Mesenchymal stem cell (in vitro differentiated cells and primary cell): ENCODE results near the gene SLC15A1.

Experiments used
- DNase-seq: peaks from one replicate; pipeline ENCODE4 v3.0.0-alpha.2; 2013
- H2AFZ ChIP-seq: one replicate; pipeline ENCODE4 v1.6.1; 2013; ENCODE audit warnings: low read depth, mild to moderate bottlenecking, control low read depth, inconsistent platforms, low read length, moderate library complexity
- H2AK5ac ChIP-seq: 2 replicates; pipeline ENCODE4 v1.6.1; 2013; ENCODE audit warnings: low read length, moderate library complexity, mild to moderate bottlenecking, inconsistent platforms; ENCODE audit not compliant: severe bottlenecking
- H2BK120ac ChIP-seq: one replicate; pipeline ENCODE4 v1.6.1; 2013; ENCODE audit warnings: low read depth, mild to moderate bottlenecking, inconsistent platforms, low read length, moderate library complexity
- H2BK12ac ChIP-seq, 2 experiments: one replicate each; pipeline ENCODE4 v1.6.1; 2013; ENCODE audit warnings: inconsistent platforms in 2 of 2, low read length in 2 of 2, mild to moderate bottlenecking in 2 of 2, moderate library complexity in 2 of 2, control low read depth in 1 of 2
- H2BK15ac ChIP-seq: one replicate; pipeline ENCODE4 v1.6.1; 2013; ENCODE audit warnings: mild to moderate bottlenecking, low read depth, inconsistent platforms; ENCODE audit not compliant: poor library complexity, severe bottlenecking
- H2BK5ac ChIP-seq: 2 replicates; pipeline ENCODE4 v1.6.1; 2013; ENCODE audit warnings: low read depth, mild to moderate bottlenecking, low read length, control low read depth, inconsistent platforms; ENCODE audit not compliant: poor library complexity, severe bottlenecking
- H3K14ac ChIP-seq, 2 experiments: one replicate each; pipeline ENCODE4 v1.6.1; 2013; ENCODE audit warnings: inconsistent platforms in 2 of 2, low read length in 2 of 2, control low read depth in 1 of 2, mild to moderate bottlenecking in 1 of 2, moderate library complexity in 1 of 2
- H3K18ac ChIP-seq, 2 experiments: one replicate each; pipeline ENCODE4 v1.6.1; 2013; ENCODE audit warnings: inconsistent platforms in 2 of 2, low read length in 2 of 2, control low read depth in 1 of 2, low read depth in 1 of 2, mild to moderate bottlenecking in 1 of 2
- H3K23ac ChIP-seq, 2 experiments: one replicate each; pipeline ENCODE4 v1.6.1; 2013; ENCODE audit warnings: inconsistent platforms in 2 of 2, low read length in 2 of 2, mild to moderate bottlenecking in 2 of 2, moderate library complexity in 2 of 2, control low read depth in 1 of 2
- H3K27ac ChIP-seq: 2 replicates; pipeline ENCODE4 v1.5.1; 2013; ENCODE audit warnings: mild to moderate bottlenecking, moderate library complexity, low read length, control low read depth, inconsistent platforms; ENCODE audit not compliant: poor library complexity, severe bottlenecking
- H3K27me3 ChIP-seq, 2 experiments: 2 replicates each; pipeline versions ENCODE4 v1.6.1 to v1.7.0; 2013; ENCODE audit warnings: low read length in 2 of 2, mild to moderate bottlenecking in 2 of 2, moderate library complexity in 2 of 2, control low read depth in 1 of 2, inconsistent platforms in 1 of 2; ENCODE audit not compliant: control insufficient read depth in 1 of 2, insufficient read depth in 1 of 2
- H3K36me3 ChIP-seq, 2 experiments: 2 replicates each; pipeline versions ENCODE4 v1.6.1 to v1.7.0; 2013; ENCODE audit warnings: low read length in 2 of 2, control low read depth in 1 of 2, inconsistent platforms in 1 of 2, low read depth in 1 of 2, mild to moderate bottlenecking in 1 of 2; ENCODE audit not compliant: insufficient read depth in 2 of 2, control insufficient read depth in 1 of 2
- H3K4ac ChIP-seq, 2 experiments: one replicate each; pipeline ENCODE4 v1.6.1; 2013; ENCODE audit warnings: inconsistent platforms in 2 of 2, low read length in 2 of 2, mild to moderate bottlenecking in 2 of 2, moderate library complexity in 2 of 2, control low read depth in 1 of 2, low read depth in 1 of 2
- H3K4me1 ChIP-seq: 2 replicates; pipeline ENCODE4 v1.6.1; 2013; ENCODE audit warnings: low read depth, low read length, control low read depth; ENCODE audit not compliant: control insufficient read depth, insufficient read depth
- H3K4me2 ChIP-seq: 2 replicates; pipeline ENCODE4 v1.6.1; 2013; ENCODE audit warnings: low read length, mild to moderate bottlenecking, inconsistent platforms; ENCODE audit not compliant: poor library complexity, severe bottlenecking
- H3K4me3 ChIP-seq, 2 experiments: 2 replicates each; pipeline versions ENCODE4 v1.5.1 to v1.7.0; 2013; ENCODE audit warnings: low read length in 2 of 2, mild to moderate bottlenecking in 2 of 2, control low read depth in 1 of 2, low read depth in 1 of 2; ENCODE audit not compliant: insufficient read depth in 1 of 2
- H3K79me1 ChIP-seq: replicated peaks from 2 replicates; pipeline ENCODE4 v1.6.1; 2013; ENCODE audit warnings: mild to moderate bottlenecking, control low read depth, low read length, inconsistent platforms; ENCODE audit not compliant: poor library complexity, severe bottlenecking
- H3K9ac ChIP-seq: 2 replicates; pipeline ENCODE4 v1.7.0; 2013; ENCODE audit warnings: mild to moderate bottlenecking, low read length, moderate library complexity
- H3K9me3 ChIP-seq: 2 replicates; pipeline ENCODE4 v1.7.0; 2013; ENCODE audit warnings: mild to moderate bottlenecking, low read length; ENCODE audit not compliant: control insufficient read depth
- H4K8ac ChIP-seq: one replicate; pipeline ENCODE4 v1.6.1; 2013; ENCODE audit warnings: inconsistent platforms, mild to moderate bottlenecking, low read length, moderate library complexity
- H4K91ac ChIP-seq: one replicate; pipeline ENCODE4 v1.6.1; 2013; ENCODE audit warnings: mild to moderate bottlenecking, low read length, inconsistent platforms
- WGBS: methylation state at CpG from one replicate; pipeline ENCODE4 v1.1.7; 2013; ENCODE audit warnings: mixed read lengths; 5-methylcytosine and 5-hydroxymethylcytosine counted together

The SLC15A1 gene

DNA sequence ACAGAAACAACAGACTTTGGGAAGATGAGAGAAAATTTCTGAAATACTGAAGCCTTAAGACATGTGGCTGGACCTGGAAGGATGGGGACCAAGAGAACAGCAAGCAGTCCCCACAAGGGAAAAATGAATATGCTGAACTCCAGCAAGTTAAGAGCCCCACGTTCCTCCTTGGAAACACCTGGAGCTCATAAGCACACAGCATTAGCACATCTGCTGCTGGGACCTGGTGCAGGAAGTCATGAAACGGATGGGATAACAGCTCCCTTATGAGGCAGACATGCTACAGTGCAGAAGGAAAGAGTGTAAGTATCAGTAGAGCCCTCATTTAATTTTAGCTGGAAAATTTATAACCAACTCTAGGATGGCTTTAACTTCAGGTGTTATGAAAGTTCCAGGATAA, 67.3 kb downstream of the SLC15A1 start:
- 71% methylated on average over 2 of the region's 2 CpGs for WGBS
- H3K27ac ChIP-seq, result no peak overlapping the region
- H3K4me1 ChIP-seq, result no peaks in the 10 kb centered on the region
- no peak overlapping the region for H2BK15ac ChIP-seq
- no peak overlapping the region for H2AK5ac ChIP-seq
- H2BK12ac ChIP-seq, result no peak overlapping the region
- no peak overlapping the region for H2BK120ac ChIP-seq
- no peak overlapping the region for H3K14ac ChIP-seq
- no peak overlapping the region for H3K9ac ChIP-seq
- H2BK5ac ChIP-seq, result no peak overlapping the region
- H3K4me3 ChIP-seq, result no peak overlapping the region
- H3K9me3 ChIP-seq, result no peaks in the 10 kb centered on the region
- H3K23ac ChIP-seq, result no peak overlapping the region
- no peak overlapping the region for H2AFZ ChIP-seq
- no peaks in the 10 kb centered on the region for H3K79me1 ChIP-seq
- no peak overlapping the region for H3K4me2 ChIP-seq
- H3K4ac ChIP-seq, result no peak overlapping the region
- H4K8ac ChIP-seq, result no peak overlapping the region
- H3K18ac ChIP-seq, result no peak overlapping the region
- DNase-seq, result no peak
- H3K36me3 ChIP-seq, result no peaks in the 10 kb centered on the region
- H3K27me3 ChIP-seq, result peaks cover 0 to 36% of the 10 kb centered on the region in 2 experiments
- no peak overlapping the region for H4K91ac ChIP-seq

DNA sequence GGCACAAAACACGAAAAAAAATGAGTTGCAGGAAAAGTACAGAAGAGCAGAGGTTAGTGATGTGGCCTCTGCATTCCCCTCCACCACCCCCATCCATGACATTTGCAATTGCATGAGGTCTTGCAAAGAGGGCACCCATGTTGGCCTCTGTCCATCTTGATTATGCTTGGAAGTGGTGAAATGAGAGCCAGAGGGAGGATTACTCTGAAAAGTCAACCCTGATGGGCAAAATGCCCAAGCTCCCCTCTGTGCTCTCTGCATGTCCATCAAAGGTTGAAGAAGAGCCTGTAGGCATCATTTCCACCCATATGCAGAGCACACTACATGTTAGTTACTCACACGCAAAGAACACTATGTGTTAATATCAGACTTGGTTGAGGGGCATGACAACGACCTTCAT, 71.4 kb downstream of the SLC15A1 start:
- no peak overlapping the region for H3K4me2 ChIP-seq
- 93% methylated on average over 2 of the region's 3 CpGs for WGBS
- H3K9ac ChIP-seq, result no peak overlapping the region
- no peak overlapping the region for H2BK5ac ChIP-seq
- H3K36me3 ChIP-seq, result no peaks in the 10 kb centered on the region
- no peak overlapping the region for H2AFZ ChIP-seq
- peaks cover 0 to 18% of the 10 kb centered on the region in 2 experiments for H3K27me3 ChIP-seq
- no peak overlapping the region for H4K8ac ChIP-seq
- no peaks in the 10 kb centered on the region for H3K9me3 ChIP-seq
- no peak overlapping the region for H3K4ac ChIP-seq
- H2BK120ac ChIP-seq, result no peak overlapping the region
- H3K14ac ChIP-seq, result no peak overlapping the region
- H3K27ac ChIP-seq, result no peak overlapping the region
- H2BK12ac ChIP-seq, result no peak overlapping the region
- no peak overlapping the region for H3K18ac ChIP-seq
- no peaks in the 10 kb centered on the region for H3K79me1 ChIP-seq
- no peak overlapping the region for H4K91ac ChIP-seq
- H3K4me3 ChIP-seq, result no peak overlapping the region
- no peak overlapping the region for H3K23ac ChIP-seq
- H3K4me1 ChIP-seq, result peaks cover 3% of the 10 kb centered on the region
- no peak overlapping the region for H2BK15ac ChIP-seq
- no peak overlapping the region for H2AK5ac ChIP-seq
- no peak for DNase-seq

DNA sequence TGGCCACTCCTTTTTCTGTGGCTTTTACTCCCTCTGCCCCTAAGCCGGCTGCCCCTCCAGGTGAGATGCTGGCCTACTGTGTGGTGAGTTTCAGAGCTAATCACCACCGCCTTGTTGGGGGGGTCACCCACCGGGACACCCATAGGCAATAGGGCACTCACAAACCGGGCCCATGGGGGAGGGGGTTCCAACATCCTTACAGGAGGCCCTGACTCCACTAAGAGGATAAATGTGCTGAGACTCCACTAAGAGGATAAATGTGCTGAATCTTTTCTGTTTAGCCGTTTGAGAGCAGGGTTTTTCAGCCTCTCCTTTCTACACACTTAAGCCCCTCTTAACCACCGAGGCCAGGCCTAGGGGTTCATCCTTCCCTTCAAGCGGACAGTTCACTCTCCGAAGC, 73.7 kb downstream of the SLC15A1 start:
- no peak overlapping the region for H3K14ac ChIP-seq
- no peak overlapping the region for H2BK5ac ChIP-seq
- no peak overlapping the region for H2BK15ac ChIP-seq
- no peak overlapping the region for H3K27ac ChIP-seq
- H2AK5ac ChIP-seq, result no peak overlapping the region
- peaks cover 5% of the 10 kb centered on the region for H3K4me1 ChIP-seq
- H3K4me2 ChIP-seq, result no peak overlapping the region
- H3K23ac ChIP-seq, result no peak overlapping the region
- H3K18ac ChIP-seq, result no peak overlapping the region
- H3K9ac ChIP-seq, result no peak overlapping the region
- no peak overlapping the region for H2BK12ac ChIP-seq
- no peak overlapping the region for H2AFZ ChIP-seq
- H3K4me3 ChIP-seq, result no peak overlapping the region
- no peaks in the 10 kb centered on the region for H3K9me3 ChIP-seq
- H3K27me3 ChIP-seq, result peaks cover 3 to 7% of the 10 kb centered on the region in 2 experiments
- no peaks in the 10 kb centered on the region for H3K79me1 ChIP-seq
- H3K4ac ChIP-seq, result no peak overlapping the region
- no peak overlapping the region for H4K8ac ChIP-seq
- H4K91ac ChIP-seq, result no peak overlapping the region
- H2BK120ac ChIP-seq, result no peak overlapping the region
- no peak for DNase-seq
- 92% methylated on average over 8 of the region's 8 CpGs for WGBS
- H3K36me3 ChIP-seq, result no peaks in the 10 kb centered on the region

DNA sequence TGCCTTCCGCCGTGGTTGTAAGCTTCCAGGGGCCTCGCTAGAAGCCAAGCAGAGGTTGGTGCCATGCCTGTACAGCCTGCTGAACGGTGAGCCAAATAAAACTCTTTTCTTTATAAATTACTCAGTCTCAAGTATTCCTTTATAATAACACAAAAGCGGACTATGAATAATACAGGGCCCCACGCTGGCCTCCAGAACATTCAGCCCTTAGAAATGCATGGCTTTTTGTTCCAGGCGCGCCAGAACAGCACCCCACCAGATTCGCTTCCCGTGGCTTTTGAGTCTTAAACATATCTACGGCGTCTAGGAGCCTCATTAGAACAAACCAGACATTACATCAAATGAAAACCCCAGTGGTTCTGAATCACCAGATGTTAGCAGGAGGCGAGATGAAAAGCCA, 75.1 kb downstream of the SLC15A1 start:
- Histone ChIP-seq H3K4ac (no peak overlapping the region), H3K79me1 (no peaks in the 10 kb centered on the region), H3K9me3 (no peaks in the 10 kb centered on the region), H3K9ac (no peak overlapping the region), H2BK120ac (no peak overlapping the region), H3K27me3 (peaks cover 3 to 5% of the 10 kb centered on the region in 2 experiments), H3K18ac (no peak overlapping the region), H2BK15ac (no peak overlapping the region), H3K14ac (no peak overlapping the region), H3K23ac (no peak overlapping the region), H2BK12ac (no peak overlapping the region), H2BK5ac (no peak overlapping the region), H3K4me1 (peaks cover 7% of the 10 kb centered on the region), H3K4me3 (no peak overlapping the region), H3K4me2 (no peak overlapping the region), H3K27ac (no peak overlapping the region), H3K36me3 (no peaks in the 10 kb centered on the region), H4K8ac (no peak overlapping the region), H4K91ac (no peak overlapping the region), H2AFZ (no peak overlapping the region), H2AK5ac (no peak overlapping the region)
- 89% methylated on average over 13 of the region's 13 CpGs for WGBS
- DNase-seq, result no peak
